ACC112 (cell line): Measurements from ENCODE around the gene JMJD1C.

Source experiments
- H2AFZ ChIP-seq: fragments of 200-600 bp; sonication (generic); one replicate; pipeline ENCODE4 v1.6.0; 2017; ENCODE audit warnings: antibody characterized with exemption, low read length; ENCODE audit not compliant: unreplicated experiment
- H3K27ac ChIP-seq: fragments of 200-600 bp; sonication (generic); 2 replicates; pipeline ENCODE4 v1.5.1; 2014; ENCODE audit warnings: low read depth, mild to moderate bottlenecking, antibody characterized with exemption, low read length, moderate library complexity
- H3K27me3 ChIP-seq: fragments of 200-600 bp; sonication (generic); 2 replicates; pipeline ENCODE4 v1.6.1; 2014; ENCODE audit warnings: mild to moderate bottlenecking, antibody characterized with exemption, low read length, moderate library complexity, mixed read lengths; ENCODE audit not compliant: insufficient read depth
- H3K36me3 ChIP-seq: fragments of 200-600 bp; sonication (generic); 2 replicates; pipeline ENCODE4 v1.6.1; 2016; ENCODE audit warnings: mild to moderate bottlenecking, antibody characterized with exemption, low read length, moderate library complexity, mixed read lengths; ENCODE audit not compliant: insufficient read depth
- H3K4me1 ChIP-seq: fragments of 200-600 bp; sonication (generic); one replicate; pipeline ENCODE4 v1.6.1; 2016; ENCODE audit warnings: low read length, mixed read lengths; ENCODE audit not compliant: insufficient read depth, unreplicated experiment, control insufficient read depth
- H3K4me3 ChIP-seq: fragments of 200-600 bp; sonication (generic); 2 replicates; pipeline ENCODE4 v1.5.1; 2014; ENCODE audit warnings: mild to moderate bottlenecking, low read depth, low read length
- H3K79me2 ChIP-seq: fragments of 200-600 bp; sonication (generic); one replicate; pipeline ENCODE4 v1.6.0; 2016; ENCODE audit warnings: low read length; ENCODE audit not compliant: control insufficient read depth, unreplicated experiment, insufficient read depth

Gene JMJD1C

DNA sequence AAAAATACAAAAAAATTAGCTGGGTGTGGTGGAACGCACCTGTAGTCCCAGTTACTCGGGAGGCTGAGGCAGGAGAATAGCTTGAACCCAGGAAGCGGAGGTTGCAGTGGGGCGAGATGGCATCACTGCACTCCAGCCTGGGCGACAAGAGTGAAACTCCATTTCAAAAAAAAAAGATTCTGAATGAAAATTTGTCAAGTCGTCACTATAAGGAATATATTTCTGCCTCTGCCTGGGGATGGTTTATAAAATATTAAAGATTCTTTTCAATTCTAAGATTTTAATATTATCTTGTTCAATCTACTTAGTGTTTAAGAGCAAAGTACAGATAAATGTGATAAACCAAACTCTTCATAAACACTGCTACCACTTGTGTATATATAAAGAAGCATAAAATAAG is 185.4 kb downstream of the JMJD1C start:
- no peaks in the 10 kb centered on the region for H3K27me3 ChIP-seq
- H3K79me2 ChIP-seq = peaks cover 13% of the 10 kb centered on the region
- no peak overlapping the region for H3K27ac ChIP-seq
- no peak overlapping the region for H2AFZ ChIP-seq
- H3K36me3 ChIP-seq = peaks cover 3% of the 10 kb centered on the region; the same call in 1 of the 2 replicates
- no peak overlapping the region for H3K4me3 ChIP-seq
- no peaks in the 10 kb centered on the region for H3K4me1 ChIP-seq

DNA sequence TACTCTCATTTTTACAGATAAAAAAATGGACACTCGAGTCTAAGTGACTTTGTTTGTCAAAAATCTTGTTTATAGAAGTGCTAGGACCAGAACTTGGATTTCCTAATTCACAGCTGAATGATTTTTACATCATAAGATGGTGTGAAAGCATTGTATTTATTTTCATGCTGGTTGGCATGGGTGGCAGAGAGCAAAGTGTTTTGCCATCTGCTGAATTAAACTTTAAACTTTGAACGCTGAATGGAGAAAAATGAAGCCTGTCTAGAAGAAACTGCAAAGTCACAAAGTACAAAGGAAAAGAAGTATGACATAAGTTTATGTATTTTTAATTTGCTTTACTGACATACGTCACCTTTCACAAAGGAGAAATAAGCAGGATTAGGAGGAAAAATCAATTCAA is 190.7 kb downstream of the JMJD1C start:
- no peak overlapping the region for H3K4me3 ChIP-seq
- H2AFZ ChIP-seq = no peak overlapping the region
- peaks cover 21% of the 10 kb centered on the region for H3K79me2 ChIP-seq
- peaks cover 8% of the 10 kb centered on the region for H3K4me1 ChIP-seq
- no peaks in the 10 kb centered on the region for H3K36me3 ChIP-seq
- no peaks in the 10 kb centered on the region for H3K27me3 ChIP-seq
- no peak overlapping the region for H3K27ac ChIP-seq

DNA sequence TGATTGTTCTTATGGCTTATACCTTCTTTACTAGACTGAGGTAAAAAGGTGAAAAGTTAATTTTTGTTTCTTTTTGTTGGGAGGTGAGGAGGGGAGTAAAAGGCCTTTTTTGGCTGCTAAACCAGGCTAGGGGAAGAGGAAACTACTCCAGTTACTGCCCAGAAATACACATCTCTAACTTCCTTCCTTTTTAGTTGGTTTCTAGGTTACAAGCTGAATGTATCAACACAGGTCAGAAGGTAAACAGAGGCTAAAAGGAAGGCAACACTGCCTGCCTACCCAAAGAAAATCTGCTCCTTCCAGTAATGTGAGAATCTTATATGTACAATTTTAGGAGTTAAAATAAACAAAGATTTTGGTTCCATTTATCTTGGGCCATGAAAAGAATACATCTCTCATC is 192.2 kb downstream of the JMJD1C start:
- no peak overlapping the region for H3K27ac ChIP-seq
- no peaks in the 10 kb centered on the region for H3K36me3 ChIP-seq
- no peak overlapping the region for H3K4me3 ChIP-seq

DNA sequence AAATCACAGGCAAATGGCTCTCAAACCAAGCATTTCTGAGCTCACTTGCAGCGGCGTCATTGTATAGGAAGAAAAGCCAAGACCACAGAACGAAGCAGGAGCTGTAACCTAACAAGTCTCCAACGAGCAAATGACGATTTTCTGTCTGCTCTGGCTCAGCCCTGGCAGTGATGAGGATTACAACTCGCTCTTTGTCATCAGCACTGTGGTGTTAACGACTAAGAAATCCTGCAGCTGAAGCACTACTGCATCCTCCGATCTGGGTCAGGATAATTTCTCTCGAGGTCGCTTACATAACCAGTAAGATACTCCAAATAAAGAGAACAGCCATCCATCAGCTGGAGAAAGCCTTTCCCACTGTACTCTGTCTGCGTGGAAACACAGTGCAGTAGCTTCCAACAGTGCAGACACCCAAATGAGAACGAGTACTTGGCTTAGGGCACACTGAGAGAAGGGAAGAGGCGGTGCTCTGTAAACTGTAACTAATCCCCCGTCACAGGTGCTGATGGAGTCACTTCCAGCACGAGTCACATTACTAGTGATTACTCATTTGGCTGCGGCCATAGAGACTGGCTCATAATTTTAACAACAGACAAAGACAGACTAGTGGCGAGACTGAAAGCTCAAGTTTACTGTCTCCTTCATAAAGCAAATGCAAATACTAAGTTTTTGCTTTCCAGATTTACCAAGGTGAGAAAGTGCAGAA is 196.8 kb downstream of the JMJD1C start:
- Histone ChIP-seq H3K79me2 (peaks cover 66% of the 10 kb centered on the region), H2AFZ (no peak overlapping the region), H3K36me3 (no peaks in the 10 kb centered on the region), H3K27me3 (no peaks in the 10 kb centered on the region), H3K27ac (peak overlapping the region; percentile 91), H3K4me3 (peak overlapping the region; percentile 91), H3K4me1 (peaks cover 12% of the 10 kb centered on the region)

More for the DNA sequence above, 192.2 kb downstream of the JMJD1C start:
- no peaks in the 10 kb centered on the region for H3K27me3 ChIP-seq
- H2AFZ ChIP-seq = no peak overlapping the region
- peaks cover 12% of the 10 kb centered on the region for H3K4me1 ChIP-seq
- peaks cover 27% of the 10 kb centered on the region for H3K79me2 ChIP-seq

DNA sequence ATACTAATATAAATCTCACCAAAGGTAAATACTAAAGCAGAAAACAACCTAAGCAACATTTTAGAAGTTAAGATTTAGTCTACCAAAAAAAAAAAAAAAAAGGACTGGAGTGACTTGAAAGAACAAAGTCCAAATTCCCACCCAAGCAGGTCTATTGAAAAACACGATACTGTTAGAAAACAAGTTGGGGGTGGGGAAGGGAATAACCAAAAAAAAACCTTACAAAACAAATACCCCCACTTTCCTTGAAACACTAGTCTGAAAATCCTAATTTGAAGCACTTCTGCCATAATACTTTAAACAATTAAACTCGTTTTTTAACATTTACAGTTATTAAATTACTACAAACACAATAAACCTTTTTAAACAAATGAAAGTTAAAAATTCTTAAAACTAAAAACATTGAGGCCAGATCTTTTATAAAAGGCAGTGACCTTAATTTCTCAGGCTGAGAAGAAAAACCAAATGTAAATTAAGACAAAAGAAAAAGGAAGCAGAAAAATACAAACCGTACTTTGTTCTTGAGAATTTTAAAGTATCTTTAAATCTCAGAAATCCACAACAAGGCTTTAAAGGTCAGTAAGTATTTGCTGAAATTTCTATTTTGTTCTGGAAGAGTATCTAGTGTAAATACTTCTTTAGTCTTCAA is 197.5 kb downstream of the JMJD1C start:
- Histone ChIP-seq H3K27me3 (no peaks in the 10 kb centered on the region), H2AFZ (no peak overlapping the region), H3K27ac (peak overlapping the region; percentile 91), H3K4me1 (peaks cover 13% of the 10 kb centered on the region), H3K79me2 (peaks cover 66% of the 10 kb centered on the region), H3K36me3 (no peaks in the 10 kb centered on the region), H3K4me3 (peak overlapping the region; percentile 91)

DNA sequence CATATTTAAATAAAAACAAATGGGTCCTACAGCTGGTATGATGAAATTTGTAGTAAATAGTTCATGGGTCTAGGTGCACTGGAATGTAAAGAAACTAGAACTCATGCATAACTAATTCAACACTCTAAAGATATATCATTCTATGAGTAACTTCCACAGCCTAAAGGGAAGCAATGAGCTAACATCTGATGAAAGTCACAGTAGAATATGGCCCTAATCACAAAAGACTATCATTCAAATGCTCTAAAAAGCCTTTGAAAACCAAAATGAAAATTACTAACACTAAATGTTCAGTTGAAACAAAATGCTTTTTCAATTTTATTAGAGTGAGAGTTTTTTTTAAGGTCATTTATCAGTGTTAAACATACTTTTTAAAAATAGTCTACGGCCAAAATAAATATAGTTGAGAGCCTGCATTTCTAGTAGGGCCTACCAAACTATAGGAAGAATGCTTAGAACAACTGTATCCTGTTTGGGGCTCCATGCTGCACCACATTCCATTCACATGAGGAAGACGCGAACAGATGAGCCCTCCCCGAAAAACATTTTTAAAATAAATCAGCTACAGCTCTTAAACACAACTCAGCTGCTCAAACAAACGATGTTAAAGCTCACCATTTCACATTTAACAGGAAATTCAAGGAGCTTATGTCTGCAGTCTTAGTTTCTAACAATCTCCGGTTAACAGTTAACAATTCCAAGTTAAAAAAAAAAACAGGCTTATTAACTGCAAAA is 198.2 kb downstream of the JMJD1C start:
- no peak overlapping the region for H2AFZ ChIP-seq
- H3K27me3 ChIP-seq = no peaks in the 10 kb centered on the region
- no peaks in the 10 kb centered on the region; the same call in 1 of the 2 replicates for H3K36me3 ChIP-seq
- peaks cover 69% of the 10 kb centered on the region for H3K79me2 ChIP-seq
- peaks cover 20% of the 10 kb centered on the region for H3K4me1 ChIP-seq
- H3K27ac ChIP-seq = peak overlapping the region; percentile 91
- H3K4me3 ChIP-seq = peak overlapping the region; percentile 91

DNA sequence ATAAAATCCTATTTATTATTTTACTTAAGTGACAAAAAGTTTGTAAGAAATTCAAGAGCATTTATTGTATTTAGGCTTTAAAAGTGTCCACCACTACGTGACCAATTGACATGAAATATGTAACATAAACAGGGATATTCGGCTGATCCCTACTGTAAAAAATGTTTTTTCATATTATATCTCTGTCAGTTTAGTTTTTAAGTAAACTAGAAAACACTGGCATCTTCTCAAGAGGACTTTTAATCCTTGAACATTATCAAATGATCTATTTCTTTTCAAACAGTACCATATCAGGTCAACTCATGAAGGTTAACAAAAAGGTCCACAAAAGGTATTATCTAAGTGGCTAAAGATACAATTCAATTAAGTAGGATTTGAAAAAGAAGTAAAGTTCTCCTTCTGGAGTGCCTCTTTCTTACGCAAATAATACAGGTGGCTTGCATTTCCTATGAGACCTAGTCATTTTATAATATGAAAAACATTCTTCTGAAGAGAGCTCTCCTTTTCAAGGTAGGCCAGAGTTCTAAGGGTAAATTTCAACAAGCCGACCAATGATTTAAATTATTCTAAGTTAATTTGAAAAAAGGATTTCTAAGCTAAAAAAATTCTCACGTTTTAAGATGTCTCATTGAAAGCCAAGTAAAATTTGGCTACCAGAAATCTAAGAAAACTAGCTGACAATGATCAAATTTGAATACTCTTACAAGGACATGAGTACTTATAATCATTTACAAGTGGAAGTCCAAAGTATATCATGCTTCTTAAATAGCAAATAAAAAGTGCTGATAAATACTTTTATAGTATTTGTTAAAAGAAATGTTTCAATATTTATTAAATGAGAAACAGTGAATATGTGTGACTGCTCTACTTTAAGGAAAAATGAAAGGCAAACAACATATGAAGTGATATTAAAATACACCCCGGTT is 199.1 kb downstream of the JMJD1C start:
- Histone ChIP-seq H3K4me3 (peak overlapping the region; percentile 91), H3K79me2 (peaks cover 78% of the 10 kb centered on the region), H3K4me1 (peaks cover 24% of the 10 kb centered on the region), H2AFZ (no peak overlapping the region), H3K27me3 (no peaks in the 10 kb centered on the region), H3K36me3 (no peaks in the 10 kb centered on the region; the same call in 1 of the 2 replicates), H3K27ac (peak overlapping the region; percentile 91)

DNA sequence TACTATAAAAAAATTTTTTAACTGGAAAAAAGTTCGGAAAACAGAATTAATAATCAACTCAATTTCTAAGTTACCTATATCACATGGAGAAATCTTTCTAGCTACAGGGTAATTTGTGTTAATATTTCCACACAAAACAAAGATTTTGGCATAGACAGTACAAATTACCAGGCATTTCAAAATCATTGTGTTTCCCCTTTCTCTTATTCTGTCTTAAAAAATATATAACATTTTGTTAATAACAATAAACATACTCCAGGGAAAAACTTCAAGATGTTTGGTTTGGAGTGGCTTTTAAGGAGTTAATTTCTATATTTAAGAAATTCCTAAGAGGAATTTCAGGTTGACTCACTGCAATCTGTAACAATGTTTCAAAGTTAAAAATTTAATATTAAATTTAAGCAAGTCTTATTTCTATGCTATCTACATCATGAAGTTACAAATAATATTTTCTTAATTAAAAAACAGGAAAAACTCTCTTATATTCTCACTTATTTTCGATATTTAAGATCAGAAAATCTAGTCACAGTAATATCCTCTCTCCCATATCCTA is 200.0 kb downstream of the JMJD1C start:
- H3K4me1 ChIP-seq = peaks cover 25% of the 10 kb centered on the region
- H2AFZ ChIP-seq = no peak overlapping the region
- peak overlapping the region; percentile 91 for H3K4me3 ChIP-seq
- peaks cover 7% of the 10 kb centered on the region; the same call in 1 of the 2 replicates for H3K36me3 ChIP-seq
- peaks cover 85% of the 10 kb centered on the region for H3K79me2 ChIP-seq
- peak overlapping the region; percentile 91 for H3K27ac ChIP-seq
- H3K27me3 ChIP-seq = no peaks in the 10 kb centered on the region

DNA sequence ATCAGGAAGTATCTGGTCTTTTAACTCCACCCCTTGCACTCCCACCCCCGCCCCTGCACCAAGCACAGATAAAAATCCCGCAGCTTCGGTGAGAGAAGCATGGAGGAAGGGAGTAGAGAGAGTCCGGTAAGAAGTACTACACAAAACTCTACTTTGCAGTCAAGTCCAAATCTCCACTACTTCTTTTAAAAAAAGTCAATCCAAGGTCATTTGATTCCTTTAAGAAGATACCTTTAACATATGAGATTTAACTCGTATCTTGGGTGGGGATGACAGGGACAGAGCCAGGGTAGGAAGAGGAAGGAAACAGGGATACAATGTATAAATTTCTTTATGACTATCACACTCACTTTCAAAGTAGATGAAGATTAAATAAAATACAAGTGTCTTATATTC is 200.6 kb downstream of the JMJD1C start:
- no peaks in the 10 kb centered on the region for H3K27me3 ChIP-seq
- peak overlapping the region; percentile 91 for H3K27ac ChIP-seq
- H3K79me2 ChIP-seq = peaks cover 83% of the 10 kb centered on the region
- H3K4me3 ChIP-seq = peak overlapping the region; percentile 91
- H3K36me3 ChIP-seq = peaks cover 10% of the 10 kb centered on the region; the same call in 1 of the 2 replicates
- peaks cover 20% of the 10 kb centered on the region for H3K4me1 ChIP-seq
- H2AFZ ChIP-seq = no peak overlapping the region
